Skin of body (tissue), 2 donors: Measurements from ENCODE around the gene TNRC6B. TPM values are rescaled to one million over a fixed set of nuclear protein-coding genes. Genes with fewer than 3 reads are reported as not detected.
A peak's percentile ranks its signal among the peaks of the same experiment; 100 is the strongest.
"Not testable (repeated sequence)": the region's sequence is repeated elsewhere in the genome, so short reads cannot be mapped to it uniquely, and the experiment has no call there.

Experiments used
- DNase-seq: peaks from one replicate; lab custom pipeline; 2025; lab: John Stamatoyannopoulos, UW
- total RNA-seq: library from RNA; depleted of rRNA; stranded (reverse); fragments of >200 nt; gene quantifications from one replicate; pipeline ENCODE4 v1.2.3, GENCODE V29; 2014

TNRC6B gene
- total RNA-seq, 1 donor from 2014 or later = 36.5 TPM

DNA sequence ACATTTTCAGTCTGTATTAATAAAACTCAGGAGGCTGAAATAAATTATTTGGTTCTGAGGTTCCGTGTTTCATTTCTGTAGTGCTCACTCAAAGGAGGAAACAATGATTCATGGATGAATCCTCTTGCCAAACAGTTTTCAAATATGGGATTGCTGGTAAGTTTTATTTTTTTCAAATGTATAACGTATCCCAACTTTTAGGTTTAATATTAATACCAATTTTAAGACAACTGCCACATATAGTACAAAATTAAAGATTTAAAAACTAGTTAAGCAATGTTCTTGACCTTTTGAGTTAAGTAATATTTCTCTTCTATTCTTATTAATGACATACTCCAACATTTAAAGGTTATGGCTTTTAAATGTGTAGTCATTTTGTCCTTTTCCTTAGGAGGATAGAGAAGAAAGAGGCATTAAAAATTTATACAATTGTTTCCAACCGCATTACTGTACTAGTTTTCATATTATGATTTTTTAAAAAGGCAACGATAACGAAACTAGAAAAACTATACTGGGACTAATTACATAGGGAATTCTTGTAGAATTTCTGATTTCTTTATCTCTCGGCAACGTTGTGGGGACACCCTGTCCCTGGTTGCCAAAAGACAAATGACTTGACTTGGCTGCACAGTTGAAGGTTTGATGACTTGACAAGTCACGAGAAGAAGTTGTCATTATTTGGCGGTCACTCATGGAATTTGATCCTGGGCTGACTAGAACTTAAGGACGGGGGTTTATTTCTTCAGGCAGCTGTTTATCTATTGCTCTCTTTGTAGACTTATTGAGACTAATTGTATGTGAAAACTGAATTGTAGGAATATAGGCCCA is 99.5 kb downstream of the TNRC6B start:
- no peak for DNase-seq

DNA sequence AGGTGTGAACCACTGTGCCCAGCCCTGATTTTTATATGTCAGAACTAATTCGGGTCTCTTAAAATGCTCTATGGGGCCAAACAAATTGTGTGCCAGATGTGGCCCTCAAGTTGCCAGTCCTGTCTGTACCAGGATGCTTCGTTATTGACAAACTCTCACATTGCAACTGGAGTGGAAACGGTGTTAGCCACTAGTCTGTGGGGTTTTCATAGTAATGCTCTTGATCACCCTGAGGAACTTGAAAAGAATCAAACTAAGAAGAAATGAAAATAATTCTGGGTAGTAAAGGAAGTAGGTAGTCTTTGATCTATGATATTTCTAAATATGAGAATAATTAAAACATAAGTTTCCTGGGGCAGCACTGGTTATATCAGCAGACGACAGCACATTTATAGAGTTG is 101.3 kb downstream of the TNRC6B start:
- DNase-seq = no peak

DNA sequence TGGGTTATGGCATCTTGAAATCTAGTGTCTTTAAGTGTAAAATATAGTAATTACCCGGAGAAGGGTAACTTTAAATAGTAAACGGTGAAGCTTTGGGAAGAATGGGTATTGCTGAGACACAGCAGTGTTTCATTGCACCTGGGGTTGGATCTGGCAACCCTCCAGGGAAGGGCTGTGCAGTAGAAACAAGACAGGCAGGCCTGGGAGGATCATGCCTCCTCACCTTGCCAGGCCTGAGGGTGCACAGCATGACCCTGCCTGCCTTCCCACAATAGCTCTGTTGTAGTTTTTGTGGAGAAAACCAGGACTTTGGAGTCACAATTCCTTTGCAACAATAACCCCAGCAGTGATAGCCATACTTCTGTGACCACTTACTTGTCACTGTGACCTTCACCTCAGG is 104.0 kb downstream of the TNRC6B start:
- DNase-seq = no peak

DNA sequence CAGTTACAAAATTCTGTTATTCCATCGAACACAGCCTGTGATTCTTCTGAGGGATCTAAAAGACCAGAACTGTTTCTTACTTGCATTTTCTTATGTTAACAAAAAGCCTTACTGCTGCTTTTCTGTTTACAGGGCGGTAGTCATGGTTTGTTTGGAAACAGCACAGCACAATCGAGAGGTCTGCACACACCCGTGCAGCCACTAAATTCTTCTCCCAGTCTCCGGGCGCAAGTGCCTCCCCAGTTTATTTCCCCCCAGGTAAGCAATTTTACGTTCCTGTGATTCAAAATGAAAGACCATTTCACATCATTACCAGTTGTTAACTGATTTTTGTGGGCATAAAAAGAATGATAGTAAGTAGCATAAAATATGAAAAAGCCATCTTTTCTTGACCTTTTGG is 107.8 kb downstream of the TNRC6B start:
- no peak for DNase-seq

DNA sequence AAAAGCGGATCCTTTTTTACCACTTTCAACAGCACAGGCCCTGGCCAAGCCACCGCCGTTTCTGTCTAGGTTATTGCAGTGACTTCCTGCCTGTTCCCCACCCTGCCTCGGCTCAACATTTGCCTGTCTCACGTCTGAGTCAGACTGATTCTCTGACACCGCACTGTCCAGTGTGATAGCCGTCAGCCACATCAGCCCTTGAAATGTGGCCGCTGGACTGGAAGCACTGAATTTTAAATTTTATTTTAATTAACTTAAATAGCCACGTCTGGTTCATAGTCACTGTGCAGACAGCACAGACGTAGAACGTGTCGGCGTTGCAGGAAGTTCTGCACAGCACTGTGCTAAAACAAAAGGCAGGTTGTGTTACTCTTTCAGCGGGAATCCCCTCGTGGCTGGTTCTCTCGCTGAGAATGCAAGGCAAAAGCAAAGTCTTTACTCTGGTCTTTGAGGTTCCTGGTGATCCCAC is 112.3 kb downstream of the TNRC6B start:
- no peak for DNase-seq

DNA sequence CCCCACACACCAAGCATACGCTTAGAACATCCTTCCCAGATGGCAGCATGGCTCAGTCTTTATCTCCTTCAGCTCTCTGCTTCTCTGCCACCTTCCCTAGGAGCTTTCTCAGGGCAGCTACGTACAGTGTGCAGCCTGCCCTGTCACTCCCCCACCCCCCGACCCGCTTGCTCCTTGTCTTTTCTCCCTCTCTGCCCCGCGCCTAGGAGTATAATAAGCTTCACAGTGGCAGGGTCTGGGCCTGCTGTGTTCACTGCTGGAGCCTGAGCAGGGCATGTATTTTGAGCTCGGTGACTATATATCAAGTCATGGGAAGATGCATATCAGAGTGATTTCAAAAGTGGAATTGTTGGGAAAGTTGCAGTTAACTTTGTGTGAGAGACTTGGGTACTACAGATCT is 112.8 kb downstream of the TNRC6B start:
- DNase-seq = no peak

DNA sequence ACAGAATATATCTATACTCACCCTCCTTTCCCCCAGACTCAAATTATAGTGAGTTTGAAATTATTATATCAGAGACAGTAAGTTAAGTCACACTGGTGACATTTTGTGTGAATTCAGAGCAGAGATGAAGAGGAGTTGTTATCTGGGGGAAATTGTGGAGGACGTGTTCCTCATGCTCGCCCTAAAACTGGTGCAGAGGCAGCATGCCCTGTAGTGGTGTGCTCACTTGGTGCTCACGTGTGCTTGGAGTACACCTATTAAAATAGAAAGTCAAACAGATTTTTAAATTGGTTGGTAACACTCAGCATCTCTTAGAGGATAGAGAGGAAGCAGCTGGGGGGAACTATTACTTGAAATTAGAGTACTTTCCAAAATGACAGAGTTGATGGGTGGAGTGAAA is 117.0 kb downstream of the TNRC6B start:
- DNase-seq = no peak

DNA sequence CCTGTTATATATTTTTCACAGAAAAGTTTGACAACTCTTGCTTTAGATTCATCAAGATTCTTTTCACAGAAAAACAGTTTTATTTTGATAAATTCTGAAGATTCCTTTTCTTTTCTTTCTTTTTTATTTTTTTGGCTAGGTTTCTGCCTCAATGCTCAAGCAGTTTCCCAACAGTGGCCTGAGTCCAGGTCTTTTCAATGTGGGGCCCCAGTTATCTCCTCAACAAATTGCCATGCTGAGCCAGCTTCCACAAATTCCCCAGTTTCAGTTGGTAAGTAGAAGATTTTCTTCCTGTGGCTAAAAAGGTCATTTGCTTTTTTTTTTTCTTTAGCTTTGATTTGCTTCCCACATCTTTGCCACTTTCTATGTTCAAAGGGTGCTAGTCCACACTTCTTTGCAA is 122.6 kb downstream of the TNRC6B start:
- no peak for DNase-seq

DNA sequence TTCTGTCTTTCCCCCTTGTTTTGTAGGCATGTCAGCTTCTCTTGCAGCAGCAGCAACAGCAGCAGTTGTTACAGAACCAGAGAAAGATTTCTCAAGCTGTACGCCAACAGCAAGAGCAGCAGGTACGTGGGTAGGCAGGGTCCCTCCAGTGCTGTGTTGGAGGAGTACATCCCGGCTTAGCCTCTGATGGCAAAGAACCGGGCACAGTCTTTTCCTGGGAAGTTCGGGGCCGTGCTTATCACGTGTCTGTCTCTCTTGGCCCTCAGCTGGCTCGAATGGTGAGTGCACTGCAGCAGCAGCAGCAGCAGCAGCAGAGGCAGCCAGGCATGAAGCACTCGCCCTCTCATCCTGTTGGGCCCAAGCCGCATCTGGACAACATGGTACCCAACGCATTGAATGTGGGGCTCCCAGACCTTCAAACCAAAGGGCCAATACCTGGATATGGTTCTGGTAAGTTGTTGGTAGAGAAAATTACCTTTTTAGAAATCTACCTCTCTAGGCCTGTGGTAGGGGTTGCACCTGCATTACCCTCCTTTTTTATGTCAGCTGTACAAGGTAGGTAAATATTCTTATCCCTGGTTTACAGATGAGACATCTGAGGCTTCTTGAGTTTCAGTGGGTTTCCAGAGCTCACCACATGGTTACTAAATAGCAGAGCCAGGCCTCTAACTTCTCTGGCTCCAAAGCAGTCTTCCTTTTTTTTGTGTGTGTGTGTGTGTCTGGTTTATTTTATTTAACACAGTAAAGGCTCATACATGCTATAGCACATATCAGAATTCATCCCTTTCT is 123.4 kb downstream of the TNRC6B start:
- no peak for DNase-seq

DNA sequence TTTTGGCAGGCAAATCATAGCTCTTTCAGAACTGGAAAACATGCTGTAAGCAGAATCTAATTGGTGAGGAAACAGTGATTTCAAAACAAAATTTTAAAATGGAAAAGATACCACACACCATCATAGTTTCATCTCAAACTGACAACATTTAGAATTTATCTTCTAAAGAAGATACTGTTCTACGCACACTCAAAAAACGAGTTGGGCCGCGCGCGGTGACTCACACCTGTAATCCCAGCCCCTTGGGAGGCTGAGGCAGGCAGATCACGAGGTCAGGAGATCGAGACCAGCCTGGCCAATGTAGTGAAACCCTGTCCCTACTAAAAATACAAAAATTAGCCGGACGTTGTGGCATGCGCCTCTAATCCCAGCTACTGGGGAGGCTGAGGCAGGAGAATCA is 124.4 kb downstream of the TNRC6B start:
- DNase-seq = no peak

DNA sequence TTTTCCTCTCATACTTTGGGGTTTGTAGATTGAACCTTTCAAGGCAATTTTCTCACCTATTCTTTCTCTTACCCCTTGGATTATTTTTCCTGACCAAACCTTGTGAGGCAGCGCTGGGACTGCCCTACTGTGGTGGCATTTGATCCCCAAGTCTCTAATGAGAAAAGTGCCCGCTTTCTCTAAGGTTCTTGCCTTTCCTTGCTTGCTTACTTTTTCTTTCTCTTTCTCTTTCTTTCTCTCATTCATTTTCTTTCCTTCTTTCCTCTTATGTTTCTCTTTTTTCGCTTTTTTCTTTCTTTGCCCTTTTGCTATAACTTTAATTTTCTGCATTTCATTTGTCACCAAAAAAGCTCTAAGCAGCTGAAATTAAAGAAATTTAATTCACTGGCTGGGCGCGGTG is 127.9 kb downstream of the TNRC6B start:
- DNase-seq = no peak

DNA sequence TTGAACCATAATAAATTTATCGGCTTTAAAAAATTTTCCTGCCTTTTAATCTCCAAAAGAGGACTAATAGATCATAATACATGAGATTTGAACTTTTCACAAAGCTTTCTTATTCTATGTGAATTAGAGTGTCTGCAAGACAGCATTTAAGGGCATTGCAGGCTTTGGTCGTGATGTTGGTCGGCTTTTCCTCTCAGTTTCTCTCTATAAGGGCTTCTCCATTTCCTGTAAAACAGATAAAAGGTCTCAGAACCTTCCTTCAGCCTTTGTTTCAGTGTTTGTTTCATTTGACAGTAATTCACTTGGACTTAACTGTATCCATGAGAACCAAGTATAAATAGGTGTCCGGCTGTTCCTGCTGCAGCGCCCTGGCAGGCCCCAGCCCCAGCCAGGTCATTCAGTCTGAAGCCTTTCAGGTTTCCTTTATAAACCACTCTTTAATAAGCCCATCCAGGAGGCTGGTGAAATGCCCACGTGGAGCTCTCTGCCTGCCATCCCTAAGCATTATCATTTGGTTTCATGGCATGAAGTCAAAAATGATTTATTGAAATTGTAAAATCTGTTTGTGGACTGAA is 131.4 kb downstream of the TNRC6B start:
- no peak for DNase-seq

DNA sequence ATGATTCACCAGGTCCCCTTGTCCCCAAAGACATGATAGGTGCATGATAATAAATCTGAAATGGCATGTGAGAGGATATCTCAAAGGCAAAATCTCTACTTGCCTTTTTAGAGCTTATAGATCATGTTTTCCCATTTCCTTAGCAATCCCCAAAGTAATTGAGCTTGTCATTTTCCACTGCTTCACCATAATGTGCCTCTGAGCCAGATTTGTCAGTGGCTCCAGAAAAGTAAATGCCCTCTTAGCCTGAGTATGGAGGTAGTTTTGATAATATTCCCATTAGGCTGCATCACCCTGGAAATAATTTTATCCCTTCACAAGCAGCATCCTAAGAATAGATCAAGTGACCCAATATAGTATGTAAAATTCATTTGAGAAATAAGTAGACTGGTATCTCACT is 131.9 kb downstream of the TNRC6B start:
- DNase-seq = no peak

DNA sequence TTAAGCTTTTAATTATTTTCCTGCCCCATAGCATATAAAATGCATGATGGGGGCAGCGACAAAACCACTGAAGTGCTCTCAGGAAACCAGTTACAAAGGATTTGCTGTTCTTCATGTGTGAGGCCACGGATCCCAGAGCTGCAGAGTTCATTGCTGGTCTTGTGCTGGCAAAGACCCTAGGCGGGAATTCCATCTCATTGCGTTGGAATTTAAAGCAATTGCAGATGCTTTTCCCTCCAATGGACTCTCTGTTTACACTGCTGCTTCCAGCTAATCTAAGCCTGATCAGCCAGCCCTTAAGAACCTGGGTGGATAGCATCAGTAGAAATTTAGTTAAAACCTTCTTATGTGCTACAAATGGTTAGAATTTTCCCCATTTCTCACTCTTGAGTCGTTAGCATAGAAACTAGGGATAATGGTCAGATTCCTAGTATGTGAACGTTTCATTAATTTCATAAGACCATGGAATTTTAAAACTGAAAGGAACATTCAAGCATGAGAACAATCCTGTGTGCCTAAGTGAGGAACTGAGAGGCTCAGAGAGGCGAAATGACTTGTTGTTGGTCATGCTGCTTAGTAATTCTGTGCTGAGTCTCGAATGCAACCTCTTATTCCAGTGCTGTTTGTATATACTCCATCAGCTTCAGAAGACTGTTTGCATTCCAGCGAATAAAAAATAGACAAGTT is 132.5 kb downstream of the TNRC6B start:
- DNase-seq = peak; percentile 95

DNA sequence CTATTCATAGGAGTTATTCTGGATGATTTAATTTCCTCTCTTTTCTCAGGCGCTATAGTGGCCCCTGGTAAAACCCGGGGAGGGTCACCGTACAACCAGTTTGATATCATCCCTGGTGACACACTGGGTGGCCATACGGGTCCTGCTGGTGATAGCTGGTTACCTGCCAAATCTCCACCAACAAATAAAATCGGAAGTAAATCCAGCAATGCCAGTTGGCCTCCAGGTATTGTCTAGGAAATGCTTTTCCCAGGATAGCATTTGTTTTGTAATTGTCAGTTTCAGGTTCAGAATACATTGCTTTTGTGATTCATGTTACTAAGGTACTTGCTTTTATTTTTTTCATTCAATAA is 133.0 kb downstream of the TNRC6B start:
- no peak for DNase-seq

DNA sequence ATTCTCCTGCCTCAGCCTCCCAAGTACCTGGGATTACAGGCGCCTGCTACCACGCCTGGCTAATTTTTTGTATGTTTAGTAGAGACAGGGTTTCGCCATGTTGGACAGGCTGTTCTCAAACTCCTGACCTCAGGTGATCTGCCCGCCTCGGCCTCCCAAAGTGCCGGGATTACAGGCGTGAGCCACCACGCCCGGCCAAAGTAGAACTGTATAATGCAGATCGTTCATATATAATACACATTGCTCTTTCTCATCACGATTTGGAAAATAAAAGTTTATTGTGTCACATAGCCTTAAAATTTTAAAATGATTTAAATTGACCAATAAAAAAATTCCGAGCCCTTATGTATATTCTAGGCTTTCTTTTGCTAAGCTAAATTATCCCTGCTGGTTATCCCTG is 133.9 kb downstream of the TNRC6B start:
- DNase-seq = not testable (repeated sequence)

DNA sequence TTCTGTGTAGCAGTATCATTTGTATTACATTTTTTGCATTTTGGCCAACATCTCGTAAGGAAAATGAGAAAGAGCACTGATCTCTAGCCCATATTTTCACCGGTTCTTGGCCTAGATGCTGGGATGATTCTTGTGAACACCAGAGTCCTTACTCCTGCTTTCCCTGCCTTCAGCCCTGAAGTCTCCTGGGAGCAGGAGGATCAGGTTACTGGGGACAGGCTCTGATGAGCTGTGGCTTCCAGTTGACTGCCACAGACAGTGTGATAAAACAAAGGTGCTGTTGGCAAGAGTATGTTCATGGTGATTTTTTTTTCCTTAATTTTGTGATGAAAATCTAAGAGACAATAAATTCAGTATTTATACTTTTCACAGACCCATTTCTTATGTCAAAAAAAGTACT is 134.3 kb downstream of the TNRC6B start:
- no peak for DNase-seq

DNA sequence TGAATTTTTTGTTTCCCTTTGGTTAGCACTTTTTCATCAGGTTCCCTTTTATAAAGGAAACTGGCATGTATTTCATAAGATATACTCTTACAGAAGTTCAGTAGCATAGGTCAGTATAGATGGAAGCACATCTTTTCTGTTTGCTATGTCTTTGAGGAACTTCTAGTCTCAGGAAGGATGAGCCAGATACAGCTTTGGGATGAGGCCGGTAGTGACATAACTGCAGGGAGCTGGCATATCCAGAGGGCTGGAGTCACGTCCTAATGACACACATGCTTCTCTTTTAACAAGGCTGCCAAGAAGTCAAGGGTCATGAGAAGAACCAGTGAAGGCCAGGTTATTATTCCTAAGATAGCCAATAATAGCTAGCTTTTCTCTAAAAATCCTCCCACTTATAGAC is 135.3 kb downstream of the TNRC6B start:
- no peak for DNase-seq

DNA sequence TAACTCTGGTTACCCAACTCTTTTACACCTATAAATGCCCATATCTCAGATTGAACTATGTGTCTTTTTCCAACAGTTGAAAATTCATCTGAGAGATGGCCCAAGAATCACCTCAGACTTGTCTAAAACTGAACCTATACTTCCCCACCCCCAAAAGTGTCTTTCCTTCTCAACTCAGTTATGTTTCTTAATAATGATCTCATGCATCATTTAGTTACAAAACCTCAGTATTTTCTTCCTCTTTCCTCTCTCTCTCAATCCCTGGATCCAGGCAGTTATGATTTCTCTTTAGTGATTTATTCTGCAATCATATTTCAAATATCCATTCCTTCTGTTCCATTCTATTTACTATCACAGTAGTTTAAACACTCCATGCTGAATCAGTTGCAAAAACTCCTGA is 136.3 kb downstream of the TNRC6B start:
- no peak for DNase-seq

DNA sequence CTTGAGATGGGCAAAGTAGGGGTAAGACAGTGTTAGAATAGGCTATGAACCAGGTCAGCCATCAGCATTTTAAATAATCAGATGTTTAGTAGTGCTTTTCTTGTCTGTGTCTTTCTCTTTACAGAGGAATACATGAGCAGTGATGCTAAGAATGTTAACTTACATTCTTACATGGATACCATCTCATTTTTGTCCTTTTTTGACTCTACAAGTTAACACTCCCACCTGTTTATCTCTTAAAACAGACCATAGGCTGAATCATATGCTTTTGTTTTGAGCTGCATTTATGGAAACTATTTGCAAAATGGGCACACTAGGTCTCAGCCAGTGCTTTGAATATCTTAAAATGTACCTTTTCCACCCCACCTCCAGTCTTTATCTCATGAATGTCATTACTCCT is 143.0 kb downstream of the TNRC6B start:
- DNase-seq = no peak

DNA sequence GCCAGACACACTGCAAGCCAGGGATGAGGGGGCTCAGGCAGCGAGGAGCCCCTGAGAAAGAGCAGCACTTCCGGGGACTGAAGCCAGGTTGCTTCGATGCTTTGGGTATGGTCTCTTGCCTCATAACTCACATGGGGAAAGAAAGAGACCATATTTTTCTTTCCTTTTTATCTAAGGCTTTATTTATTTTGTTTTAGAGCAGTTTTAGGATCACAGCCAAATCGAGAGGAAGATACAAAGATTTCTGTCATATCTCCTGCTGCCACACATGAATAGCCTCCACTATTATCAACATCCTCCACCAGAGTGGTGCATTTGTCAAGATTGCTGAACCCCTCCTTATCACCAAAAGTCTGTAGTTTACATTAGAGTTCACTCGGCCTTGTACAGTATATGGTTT is 144.3 kb downstream of the TNRC6B start:
- no peak for DNase-seq
